KOPT-K1 (cell line): ENCODE measurements around the gene RGL2.

ENCODE experiments used
- H3K27ac ChIP-seq: fragments of 200-600 bp; sonication (generic); 2 replicates; pipeline ENCODE4 v1.5.1; 2016; ENCODE audit warnings: antibody characterized with exemption, mild to moderate bottlenecking, low read depth, low read length; ENCODE audit not compliant: poor library complexity, severe bottlenecking
- H3K36me3 ChIP-seq: fragments of 200-600 bp; sonication (generic); 2 replicates; pipeline ENCODE4 v1.5.1; 2017; ENCODE audit warnings: antibody characterized with exemption, mild to moderate bottlenecking, low read length, moderate library complexity; ENCODE audit not compliant: insufficient read depth
- H3K9me3 ChIP-seq: fragments of 200-600 bp; sonication (generic); 2 replicates; pipeline ENCODE4 v1.5.1; 2017; ENCODE audit warnings: antibody characterized with exemption, low read length, mild to moderate bottlenecking; ENCODE audit not compliant: insufficient read depth, poor library complexity, severe bottlenecking

Gene RGL2

GRCh38 chr6:33306356-33306755 is 7.6 kb upstream of the RGL2 start:
- H3K27ac ChIP-seq = no peak overlapping the region
- no peaks in the 10 kb centered on the region for H3K9me3 ChIP-seq
- peaks cover 94% of the 10 kb centered on the region for H3K36me3 ChIP-seq

- peaks cover 89% of the 10 kb centered on the region for H3K36me3 ChIP-seq
- no peaks in the 10 kb centered on the region for H3K9me3 ChIP-seq
- H3K27ac ChIP-seq = no peak overlapping the region
Observed at GRCh38 chr6:33305052-33305451, 6.3 kb upstream of the RGL2 start.

- Histone ChIP-seq H3K27ac (no peak overlapping the region), H3K36me3 (peaks cover 82% of the 10 kb centered on the region), H3K9me3 (no peaks in the 10 kb centered on the region)
Observed at GRCh38 chr6:33304216-33304615, 5.5 kb upstream of the RGL2 start.

- Histone ChIP-seq H3K9me3 (no peaks in the 10 kb centered on the region), H3K27ac (no peak overlapping the region), H3K36me3 (peaks cover 62% of the 10 kb centered on the region)
Observed at GRCh38 chr6:33301877-33302276, 3.1 kb upstream of the RGL2 start.

- Histone ChIP-seq H3K9me3 (no peaks in the 10 kb centered on the region), H3K27ac (peak overlapping the region; percentile 96), H3K36me3 (peaks cover 59% of the 10 kb centered on the region)
Observed at GRCh38 chr6:33299237-33299944, 649 bp upstream of the RGL2 start.

- Histone ChIP-seq H3K36me3 (peaks cover 59% of the 10 kb centered on the region), H3K9me3 (no peaks in the 10 kb centered on the region), H3K27ac (peak overlapping the region; percentile 96)
Observed at GRCh38 chr6:33297956-33298772, 578 bp downstream of the RGL2 start.

GRCh38 chr6:33297406-33297955 is 1.3 kb downstream of the RGL2 start:
- Histone ChIP-seq H3K27ac (peak overlapping the region; percentile 32), H3K36me3 (peaks cover 59% of the 10 kb centered on the region), H3K9me3 (no peaks in the 10 kb centered on the region)

GRCh38 chr6:33296797-33297405 is 1.8 kb downstream of the RGL2 start:
- H3K27ac ChIP-seq = no peak overlapping the region
- peaks cover 59% of the 10 kb centered on the region for H3K36me3 ChIP-seq
- H3K9me3 ChIP-seq = no peaks in the 10 kb centered on the region

- Histone ChIP-seq H3K27ac (no peak overlapping the region), H3K9me3 (no peaks in the 10 kb centered on the region), H3K36me3 (peaks cover 59% of the 10 kb centered on the region)
Observed at GRCh38 chr6:33295621-33296369, 2.9 kb downstream of the RGL2 start.

- Histone ChIP-seq H3K27ac (no peak overlapping the region), H3K36me3 (peaks cover 60% of the 10 kb centered on the region), H3K9me3 (no peaks in the 10 kb centered on the region)
Observed at GRCh38 chr6:33294086-33294823, 4.5 kb downstream of the RGL2 start.

GRCh38 chr6:33292996-33293682 is 5.6 kb downstream of the RGL2 start:
- Histone ChIP-seq H3K36me3 (peaks cover 60% of the 10 kb centered on the region), H3K9me3 (no peaks in the 10 kb centered on the region), H3K27ac (no peak overlapping the region)

GRCh38 chr6:33290459-33290858 is 8.3 kb downstream of the RGL2 start:
- H3K9me3 ChIP-seq = no peaks in the 10 kb centered on the region
- peaks cover 72% of the 10 kb centered on the region for H3K36me3 ChIP-seq
- peak overlapping the region; percentile 68 for H3K27ac ChIP-seq

- H3K36me3 ChIP-seq = peaks cover 72% of the 10 kb centered on the region
- H3K9me3 ChIP-seq = no peaks in the 10 kb centered on the region
- peak overlapping the region; percentile 68 for H3K27ac ChIP-seq
Observed at GRCh38 chr6:33289784-33290315, 8.9 kb downstream of the RGL2 start.
